Lung (tissue), 12 donors: Measurements from ENCODE around the gene RAET1G. TPM values are rescaled to one million over a fixed set of nuclear protein-coding genes. Genes with fewer than 3 reads are reported as not detected.
"Not testable (repeated sequence)": the region's sequence is repeated elsewhere in the genome, so short reads cannot be mapped to it uniquely, and the experiment has no call there.

ENCODE experiments used
- ATAC-seq: fragments of 200-7000 bp; cut with Tn5 transposase; one replicate; pipeline ENCODE4 v1.9.1; 2020; ENCODE audit warnings: moderate number of reproducible peaks; ENCODE audit not compliant: insufficient read depth, low FRiP score
- DNase-seq, 3 donors: peaks; one replicate each; pipeline ENCODE4 v3.0.0-alpha.2; 2013 to 2017
- H3K27ac ChIP-seq, 2 donors: one replicate each; pipeline ENCODE4 v1.5.1; 2013; ENCODE audit warnings: mild to moderate bottlenecking in 2 of 2, moderate library complexity in 2 of 2, control low read depth in 1 of 2, inconsistent platforms in 1 of 2, low read depth in 1 of 2, low read length in 1 of 2
- H3K27me3 ChIP-seq, 3 donors: one replicate each; pipeline ENCODE4 v1.5.1; 2013; ENCODE audit warnings: low read length in 2 of 3; ENCODE audit not compliant: control insufficient read depth in 3 of 3, insufficient read depth in 3 of 3
- H3K36me3 ChIP-seq, 4 donors: one replicate each; pipeline ENCODE4 v1.5.1; 2013; ENCODE audit warnings: low read length in 4 of 4, mild to moderate bottlenecking in 1 of 4, moderate library complexity in 1 of 4; ENCODE audit not compliant: control insufficient read depth in 4 of 4, insufficient read depth in 4 of 4
- H3K4me1 ChIP-seq, 5 donors: one replicate each; pipeline ENCODE4 v1.5.1; 2013; ENCODE audit warnings: low read length in 5 of 5, mild to moderate bottlenecking in 2 of 5, moderate library complexity in 1 of 5; ENCODE audit not compliant: control insufficient read depth in 5 of 5, insufficient read depth in 5 of 5
- H3K4me3 ChIP-seq: one replicate; pipeline ENCODE4 v1.5.1; 2013; ENCODE audit warnings: mild to moderate bottlenecking, control low read depth, moderate library complexity
- H3K9ac ChIP-seq, 2 donors: one replicate each; pipeline ENCODE4 v1.5.1; 2013; ENCODE audit warnings: low read length in 2 of 2, control low read depth in 1 of 2; ENCODE audit not compliant: insufficient read depth in 1 of 2
- H3K9me3 ChIP-seq, 4 donors: one replicate each; pipeline ENCODE4 v1.5.1; 2013; ENCODE audit warnings: low read length in 3 of 4, mild to moderate bottlenecking in 1 of 4, moderate library complexity in 1 of 4; ENCODE audit not compliant: control insufficient read depth in 4 of 4, insufficient read depth in 3 of 4
- WGBS, 2 donors: extraction: QIAGEN DNeasy Blood & Tissue Kit; methylation state at CpG; one replicate each; pipeline ENCODE4 v1.1.7; 2013; 5-methylcytosine and 5-hydroxymethylcytosine counted together
- polyA plus RNA-seq, 2 donors: library from polyadenylated mRNA; stranded (reverse); fragments of 200-250 nt; gene quantifications; one replicate each; pipeline ENCODE4 v1.2.1, GENCODE V29; 2013
- total RNA-seq, 2 donors: library from RNA; depleted of rRNA in 1 of 2; stranded (reverse); fragments of >200 nt in 1 of 2; gene quantifications; one replicate each; pipeline ENCODE4 v1.2.1, GENCODE V29; 2014 to 2021
- TF ChIP-seq, protein P1 (sequence below): IDR thresholded peaks from 2 replicates; pipeline ENCODE4 v1.5.1; 2012; ENCODE audit warnings: mild to moderate bottlenecking; ENCODE audit errors: control extremely low read depth, extremely low read depth
- donor health status: control.
- donor health status: control.
- donor health status: Bipolar disorder and iron deficiency.
- donor health status: healthy.
- donor health status: DM: yes; HTN: yes; CAD: no.

RAET1G gene
- total and polyA plus RNA-seq, 4 donors, result 0.32 to 1.8 (median 0.99) TPM

DNA sequence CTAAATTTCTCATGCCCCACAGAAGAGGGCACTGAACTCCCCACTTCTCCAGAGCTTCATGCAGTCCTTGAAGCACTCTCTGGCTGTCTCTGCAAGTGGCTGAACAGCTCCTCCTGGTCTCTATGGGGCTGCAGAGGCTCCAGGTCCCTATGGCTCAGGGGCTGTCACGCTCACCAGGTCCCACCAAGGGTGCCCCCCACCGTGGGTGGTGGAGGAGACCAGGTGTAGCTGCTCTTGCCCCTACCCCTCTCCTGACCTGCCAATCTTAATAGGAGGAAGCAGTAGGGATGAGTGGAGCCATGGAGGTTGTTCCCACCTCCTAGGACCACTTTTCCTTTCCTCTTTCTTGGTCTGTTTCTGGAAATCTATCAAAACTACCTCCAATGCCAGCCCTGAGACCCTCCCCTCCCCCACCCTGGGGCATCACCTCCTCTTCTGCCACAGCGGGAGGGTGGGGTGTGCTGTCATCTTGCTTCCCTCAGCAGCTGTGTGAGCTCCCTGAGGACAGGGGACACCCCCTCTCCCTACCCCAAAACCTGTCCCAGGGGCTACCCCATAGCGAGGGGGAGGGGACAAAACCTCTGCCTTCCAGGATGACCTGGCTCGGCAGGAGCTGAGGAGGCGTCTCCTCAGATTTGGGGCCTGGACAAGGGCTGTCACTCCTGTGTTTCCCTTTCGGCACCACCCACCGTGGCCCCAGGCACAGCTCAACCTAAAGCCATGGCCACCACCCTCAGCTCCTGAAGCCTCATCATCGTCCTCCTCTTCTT, 13.0 kb downstream of the RAET1G start:
- ATAC-seq (no peak), DNase-seq (no peak)
- no peak overlapping the region for H3K27ac ChIP-seq
- 91 to 92% methylated on average over 9 of the region's 9 CpGs for WGBS, 2 donors
- H3K36me3 ChIP-seq, result no peaks in the 10 kb centered on the region
- no peaks in the 10 kb centered on the region for H3K27me3 ChIP-seq
- H3K4me3 ChIP-seq, result no peak overlapping the region
- H3K9me3 ChIP-seq, result peaks cover 0 to 8% (median 0%) of the 10 kb centered on the region in 4 donors
- TF ChIP-seq, protein P1, sequence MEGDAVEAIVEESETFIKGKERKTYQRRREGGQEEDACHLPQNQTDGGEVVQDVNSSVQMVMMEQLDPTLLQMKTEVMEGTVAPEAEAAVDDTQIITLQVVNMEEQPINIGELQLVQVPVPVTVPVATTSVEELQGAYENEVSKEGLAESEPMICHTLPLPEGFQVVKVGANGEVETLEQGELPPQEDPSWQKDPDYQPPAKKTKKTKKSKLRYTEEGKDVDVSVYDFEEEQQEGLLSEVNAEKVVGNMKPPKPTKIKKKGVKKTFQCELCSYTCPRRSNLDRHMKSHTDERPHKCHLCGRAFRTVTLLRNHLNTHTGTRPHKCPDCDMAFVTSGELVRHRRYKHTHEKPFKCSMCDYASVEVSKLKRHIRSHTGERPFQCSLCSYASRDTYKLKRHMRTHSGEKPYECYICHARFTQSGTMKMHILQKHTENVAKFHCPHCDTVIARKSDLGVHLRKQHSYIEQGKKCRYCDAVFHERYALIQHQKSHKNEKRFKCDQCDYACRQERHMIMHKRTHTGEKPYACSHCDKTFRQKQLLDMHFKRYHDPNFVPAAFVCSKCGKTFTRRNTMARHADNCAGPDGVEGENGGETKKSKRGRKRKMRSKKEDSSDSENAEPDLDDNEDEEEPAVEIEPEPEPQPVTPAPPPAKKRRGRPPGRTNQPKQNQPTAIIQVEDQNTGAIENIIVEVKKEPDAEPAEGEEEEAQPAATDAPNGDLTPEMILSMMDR, result no peak
- peaks cover 0 to 2% (median 0%) of the 10 kb centered on the region in 5 donors for H3K4me1 ChIP-seq
- no peak overlapping the region for H3K9ac ChIP-seq

DNA sequence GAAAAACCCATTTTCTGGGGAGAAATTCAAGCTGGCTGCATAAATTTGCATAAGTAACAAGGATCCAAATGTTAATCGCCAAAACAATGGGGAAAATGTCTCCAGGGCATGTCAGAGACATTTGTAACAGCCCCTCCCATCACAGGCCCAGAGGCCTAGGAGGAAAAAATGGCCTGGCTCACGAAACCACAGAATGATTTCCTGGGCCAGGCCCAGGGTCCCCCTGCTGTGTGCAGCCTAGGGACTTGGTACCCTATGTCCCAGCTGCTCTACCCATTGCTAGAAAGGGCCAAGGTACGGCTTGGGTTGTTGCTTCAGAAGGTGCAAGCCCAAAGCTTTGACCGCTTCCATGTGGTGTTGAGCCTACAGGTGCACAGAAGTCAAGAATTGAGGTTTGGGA, 14.4 kb downstream of the RAET1G start:
- not testable (repeated sequence) for H3K27ac ChIP-seq, H3K9me3 ChIP-seq, ATAC-seq, H3K27me3 ChIP-seq, DNase-seq, H3K9ac ChIP-seq, H3K36me3 ChIP-seq, H3K4me1 ChIP-seq, H3K4me3 ChIP-seq
- WGBS, 2 donors, result 86 to 87% methylated on average over 4 of the region's 4 CpGs

DNA sequence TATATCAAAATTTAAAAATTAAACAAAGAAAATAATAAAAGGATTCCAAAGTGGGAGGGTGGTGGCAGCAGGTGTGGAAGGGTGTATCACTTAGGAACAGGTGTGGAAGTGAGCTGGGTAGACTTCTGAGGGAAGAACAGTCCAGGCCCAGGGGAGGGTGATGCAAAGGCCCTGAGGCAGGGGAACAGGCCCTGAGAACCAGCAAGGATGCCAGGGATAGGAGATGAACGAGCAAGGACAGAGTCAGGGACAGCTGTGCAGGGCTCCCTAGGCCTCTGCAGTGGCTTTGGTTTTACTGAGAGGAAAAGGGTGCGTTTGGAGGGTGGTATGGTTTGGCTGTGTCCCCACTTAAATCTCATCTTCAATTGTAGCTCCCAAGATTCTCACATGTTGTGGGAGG, 15.6 kb downstream of the RAET1G start:
- Histone ChIP-seq H3K36me3 (no peaks in the 10 kb centered on the region), H3K27ac (no peak overlapping the region), H3K9me3 (peaks cover 0 to 8% (median 0%) of the 10 kb centered on the region in 4 donors), H3K4me1 (peaks cover 0 to 4% (median 0%) of the 10 kb centered on the region in 5 donors), H3K9ac (no peak overlapping the region), H3K4me3 (no peak overlapping the region), H3K27me3 (no peaks in the 10 kb centered on the region)
- TF ChIP-seq, protein P1, result no peak
- no peak for DNase-seq
- WGBS, 2 donors, result 73 to 83% methylated on average over 2 of the region's 2 CpGs
- no peak for ATAC-seq

DNA sequence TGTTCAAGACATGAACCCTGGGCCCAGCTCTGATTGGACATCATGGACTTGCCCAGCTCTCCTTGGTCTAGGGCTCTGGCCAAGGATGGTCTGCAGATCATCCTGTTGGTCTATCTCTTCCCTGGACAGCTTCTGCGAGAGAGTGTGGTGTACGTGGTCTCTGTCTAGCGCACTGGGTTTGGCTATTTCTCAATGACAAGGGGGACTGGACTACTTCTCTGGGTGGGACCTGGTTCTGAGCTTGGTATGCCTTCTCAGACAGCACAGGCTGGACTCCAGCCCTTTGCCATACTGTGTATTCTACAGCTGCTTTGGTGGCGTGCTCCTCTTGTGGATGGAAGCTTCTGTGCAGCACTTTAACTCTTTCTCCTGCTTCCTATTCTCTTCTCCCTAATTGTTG, 16.5 kb downstream of the RAET1G start:
- Histone ChIP-seq H3K4me3 (no peak overlapping the region), H3K27ac (no peak overlapping the region), H3K9ac (no peak overlapping the region), H3K4me1 (peaks cover 0 to 4% (median 0%) of the 10 kb centered on the region in 5 donors), H3K9me3 (peaks cover 0 to 8% (median 0%) of the 10 kb centered on the region in 4 donors), H3K27me3 (no peaks in the 10 kb centered on the region), H3K36me3 (no peaks in the 10 kb centered on the region)
- DNase-seq (no peak), ATAC-seq (no peak)
- 97 to 100% methylated on average over 4 of the region's 4 CpGs for WGBS, 2 donors
- TF ChIP-seq, protein P1, result no peak
